ENCODE data around the gene MMS22L. TPM values are rescaled to one million over a fixed set of nuclear protein-coding genes. Genes with fewer than 3 reads are reported as not detected.
"Not testable (repeated sequence)": the region's sequence is repeated elsewhere in the genome, so short reads cannot be mapped to it uniquely, and the experiment has no call there.

MMS22L gene
- total RNA-seq, 1 experiment from 2014 or later = 13.4 TPM

DNA sequence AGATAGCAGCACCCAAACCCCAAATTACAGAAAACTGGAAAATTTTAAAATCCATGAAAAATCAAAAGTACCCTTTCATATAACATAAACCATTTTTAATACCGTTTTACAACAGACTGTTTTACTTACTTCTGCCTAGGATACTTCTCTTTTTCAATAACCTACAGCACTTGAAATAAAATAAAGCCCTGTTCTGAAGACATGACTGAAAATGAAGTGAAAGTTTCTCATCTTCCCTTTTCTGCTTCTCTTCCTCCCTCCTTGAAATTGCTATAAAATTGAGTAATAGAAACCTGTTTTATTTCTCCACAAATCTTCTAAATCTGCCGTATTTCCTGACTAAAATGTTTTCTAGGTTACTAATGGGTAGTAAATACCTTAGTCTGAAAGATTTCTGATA lies 20.3 kb downstream of the MMS22L start:
- no peak for DNase-seq (ENCODE audit: extremely low read depth, low read depth)

DNA sequence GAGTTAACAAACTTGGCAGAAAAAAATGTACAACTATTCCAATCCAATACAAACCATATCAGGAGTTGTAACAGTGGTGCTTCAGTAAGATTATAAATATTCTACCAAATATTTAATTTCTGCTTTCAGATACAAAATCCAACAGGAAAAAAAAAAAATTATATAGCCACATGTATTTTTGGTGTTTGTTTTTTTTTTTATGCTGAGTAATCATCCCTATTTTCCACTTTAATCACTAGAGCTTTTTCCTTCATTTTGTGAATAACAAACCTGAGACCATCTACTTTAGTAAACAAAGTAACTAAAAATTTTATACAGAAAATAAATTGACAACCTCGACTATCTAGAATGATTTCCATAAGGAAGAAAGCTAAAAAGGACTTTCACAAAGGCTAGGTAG lies 36.2 kb downstream of the MMS22L start:
- DNase-seq (ENCODE audit: extremely low read depth, low read depth) = no peak

DNA sequence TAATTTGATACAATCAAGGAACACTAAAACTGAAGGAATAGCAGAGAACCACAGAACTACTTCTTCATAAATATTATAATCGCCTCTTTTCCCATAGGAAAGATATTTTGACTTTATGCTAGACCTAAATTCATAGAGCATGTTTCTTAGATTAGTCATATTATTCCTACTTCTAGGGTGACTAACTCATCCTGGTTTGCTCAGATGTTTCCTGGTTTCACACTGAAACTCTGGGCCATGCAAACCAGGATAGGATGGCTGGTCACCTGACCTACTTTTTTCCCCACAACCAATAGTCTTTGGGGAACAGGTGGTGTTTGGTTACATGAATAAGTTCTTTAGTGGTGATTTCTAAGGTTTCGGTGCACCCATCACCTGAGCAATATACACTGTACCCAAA lies 42.8 kb downstream of the MMS22L start:
- no peak for DNase-seq (ENCODE audit: extremely low read depth, low read depth)

GRCh38 chr6:97231911-97232310 lies 51.1 kb downstream of the MMS22L start:
- DNase-seq (ENCODE audit: extremely low read depth, low read depth) = no peak

DNA sequence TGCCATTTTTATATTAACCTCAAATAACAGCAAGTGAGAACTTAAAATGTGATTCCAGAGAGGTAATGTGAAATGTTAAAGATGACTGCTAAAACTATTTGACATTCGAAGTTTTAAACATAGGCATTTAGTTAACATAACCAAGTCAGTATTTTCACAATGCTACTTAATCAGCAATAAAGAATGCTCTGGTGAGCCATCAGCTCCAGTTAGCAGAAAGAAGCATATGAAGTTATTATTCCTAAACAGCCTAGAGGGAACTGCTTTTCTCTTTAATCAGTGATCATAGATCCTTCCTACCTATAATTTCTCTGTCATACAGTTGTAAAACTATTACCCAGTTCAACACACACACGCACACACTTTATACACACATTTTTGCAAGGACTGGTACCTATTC lies 60.1 kb downstream of the MMS22L start:
- DNase-seq (ENCODE audit: extremely low read depth, low read depth) = no peak

- no peak for DNase-seq (ENCODE audit: extremely low read depth, low read depth)
Measured at GRCh38 chr6:97218912-97219311, 64.1 kb downstream of the MMS22L start.

- peak; percentile 12 for DNase-seq (ENCODE audit: extremely low read depth, low read depth)
Measured at GRCh38 chr6:97215157-97215769, 67.8 kb downstream of the MMS22L start.

GRCh38 chr6:97214671-97215070 lies 68.3 kb downstream of the MMS22L start:
- no peak for DNase-seq (ENCODE audit: extremely low read depth, low read depth)

GRCh38 chr6:97207383-97207782 lies 75.6 kb downstream of the MMS22L start:
- no peak for DNase-seq (ENCODE audit: extremely low read depth, low read depth)

DNA sequence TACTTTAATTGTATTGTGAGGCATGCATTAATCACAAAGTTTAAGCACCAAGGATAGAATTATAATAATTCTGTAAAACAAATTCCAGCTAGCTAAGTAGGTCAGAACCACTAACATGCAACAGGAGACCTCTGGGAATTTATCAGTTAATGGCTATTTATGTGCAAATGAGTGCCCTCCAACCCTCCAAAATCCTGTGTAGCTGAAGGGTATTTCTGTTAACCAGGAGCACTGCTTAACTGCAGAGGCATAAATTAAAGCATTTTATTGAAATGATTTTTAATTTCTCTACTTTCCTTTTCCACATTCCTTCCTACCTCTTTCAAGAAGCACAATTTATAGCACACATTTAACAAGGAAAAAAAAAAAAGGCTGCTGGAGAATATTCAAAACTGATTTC lies 77.0 kb downstream of the MMS22L start:
- DNase-seq (ENCODE audit: extremely low read depth, low read depth) = no peak

DNA sequence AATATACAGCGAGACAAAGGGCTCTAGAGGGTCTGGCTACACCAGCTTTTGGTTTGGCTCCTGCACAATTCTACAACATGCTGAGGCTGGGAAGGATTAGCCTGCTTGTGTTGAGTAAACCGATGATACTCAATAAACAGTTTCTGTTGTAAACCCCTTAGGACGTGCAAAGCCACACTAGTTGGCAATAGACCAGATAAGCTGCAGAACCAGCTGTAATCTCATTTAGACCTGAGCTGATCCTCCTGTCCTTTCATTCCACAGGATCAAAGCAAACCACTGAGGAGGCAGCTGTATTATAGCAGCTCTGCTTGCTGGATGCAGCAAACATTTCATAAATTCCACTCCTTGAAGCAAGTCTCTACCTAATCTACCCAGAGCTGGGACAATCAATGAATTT lies 79.7 kb downstream of the MMS22L start:
- DNase-seq (ENCODE audit: extremely low read depth, low read depth) = no peak

- no peak for DNase-seq (ENCODE audit: extremely low read depth, low read depth)
Measured at GRCh38 chr6:97198046-97198565, 84.9 kb downstream of the MMS22L start.

DNA sequence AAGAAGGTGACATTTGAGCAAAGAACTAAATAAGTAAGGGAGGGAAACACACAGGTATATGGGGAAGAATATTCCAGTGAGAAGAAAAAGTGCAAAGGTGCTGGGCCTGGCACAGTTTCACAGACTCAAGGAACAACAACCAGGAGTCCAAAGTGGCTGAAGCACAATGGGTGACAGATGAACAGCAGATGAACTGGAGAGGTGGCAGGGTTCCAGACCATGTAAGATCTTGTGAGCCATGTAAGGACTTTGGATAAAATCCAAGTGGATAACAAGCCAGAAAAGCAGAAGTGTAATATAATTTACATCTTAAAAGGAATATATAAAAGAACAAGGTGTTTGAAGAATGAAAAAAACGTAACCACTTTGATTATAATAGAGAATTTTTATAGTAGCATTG lies 87.9 kb downstream of the MMS22L start:
- no peak for DNase-seq (ENCODE audit: extremely low read depth, low read depth)

GRCh38 chr6:97189767-97190166 lies 93.2 kb downstream of the MMS22L start:
- DNase-seq (ENCODE audit: extremely low read depth, low read depth) = no peak

DNA sequence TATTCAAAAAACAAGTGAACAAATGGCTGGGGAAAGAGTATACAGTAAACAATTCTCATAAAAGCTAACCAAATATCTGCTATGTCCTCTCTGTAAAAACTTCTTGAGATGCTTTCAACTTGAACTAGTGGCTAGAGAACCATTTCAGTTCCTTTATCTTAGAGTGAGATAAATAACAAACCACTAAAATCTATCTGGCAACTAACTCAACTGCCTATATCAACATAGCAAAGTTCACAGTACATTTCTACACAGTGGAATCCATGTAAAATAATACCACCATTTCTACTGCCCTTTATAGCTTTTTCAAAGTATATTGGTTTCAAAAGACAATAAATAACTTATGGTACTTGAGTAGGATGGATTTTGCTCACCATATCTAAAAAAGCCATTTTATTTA lies 95.1 kb downstream of the MMS22L start:
- DNase-seq (ENCODE audit: extremely low read depth, low read depth) = no peak

- DNase-seq (ENCODE audit: extremely low read depth, low read depth) = peak; percentile 69
Measured at GRCh38 chr6:97186416-97186999, 96.5 kb downstream of the MMS22L start.

DNA sequence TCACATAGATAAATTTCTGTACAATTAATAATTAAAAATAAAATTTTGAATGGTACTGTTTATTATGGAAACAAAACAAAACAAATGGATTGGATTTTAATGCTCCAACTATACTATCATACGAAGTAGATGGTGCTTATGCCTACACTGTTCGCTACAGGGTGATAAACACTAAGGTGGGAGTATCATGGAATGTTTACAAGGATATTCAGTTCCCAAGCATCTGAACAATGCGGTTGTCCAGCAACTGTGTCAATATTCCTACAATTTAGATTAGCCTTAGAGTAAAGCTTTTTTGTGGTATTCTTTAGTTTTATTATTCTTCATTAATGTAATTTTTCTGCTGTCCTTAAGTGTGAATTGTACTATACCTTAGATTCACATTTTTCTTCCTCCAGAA lies 105.1 kb downstream of the MMS22L start:
- no peak for DNase-seq (ENCODE audit: extremely low read depth, low read depth)

GRCh38 chr6:97176468-97176867 lies 106.5 kb downstream of the MMS22L start:
- no peak for DNase-seq (ENCODE audit: extremely low read depth, low read depth)

GRCh38 chr6:97175806-97176205 lies 107.2 kb downstream of the MMS22L start:
- no peak for DNase-seq (ENCODE audit: extremely low read depth, low read depth)

DNA sequence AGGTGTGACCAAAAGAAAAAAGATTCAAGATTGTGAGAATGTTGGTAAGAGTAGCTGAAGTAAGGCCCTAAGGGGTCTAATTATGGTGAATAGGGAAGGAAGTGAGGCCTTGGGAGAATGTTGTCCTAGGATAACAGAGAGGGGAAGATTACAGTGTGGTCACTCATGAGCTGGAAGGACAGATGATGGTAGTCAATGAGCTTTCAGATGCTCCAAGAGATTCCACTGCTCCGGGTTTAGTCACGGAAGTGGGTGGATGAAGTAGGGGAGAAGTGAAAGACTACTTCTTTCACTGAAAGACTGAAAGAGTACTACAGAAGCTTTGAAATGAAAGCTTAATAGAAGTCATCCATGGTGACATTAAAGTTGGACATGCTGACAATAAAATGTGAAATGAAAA lies 108.5 kb downstream of the MMS22L start:
- DNase-seq (ENCODE audit: extremely low read depth, low read depth) = no peak

GRCh38 chr6:97160280-97160679 lies 122.7 kb downstream of the MMS22L start:
- no peak for DNase-seq (ENCODE audit: extremely low read depth, low read depth)

DNA sequence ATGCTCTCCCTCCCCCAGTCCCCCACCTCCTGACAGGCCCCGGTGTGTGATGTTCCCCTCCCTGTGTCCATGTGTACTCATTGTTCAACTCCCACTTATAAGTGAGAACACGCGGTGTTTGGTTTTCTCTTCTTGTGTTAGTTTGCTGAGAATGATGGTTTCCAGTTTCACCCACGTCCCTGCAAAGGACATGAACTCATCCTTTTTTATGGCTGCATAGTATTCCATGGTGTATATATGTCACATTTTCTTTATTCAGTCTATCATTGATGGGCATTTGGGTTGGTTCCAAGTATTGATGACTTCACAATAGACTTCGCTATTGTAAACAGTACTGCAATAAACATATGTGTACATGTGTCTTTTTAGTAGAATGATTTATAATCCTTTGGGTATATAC lies 127.6 kb downstream of the MMS22L start:
- not testable (repeated sequence) for DNase-seq (ENCODE audit: extremely low read depth, low read depth)

GRCh38 chr6:97154015-97154414 lies 129.0 kb downstream of the MMS22L start:
- no peak for DNase-seq (ENCODE audit: extremely low read depth, low read depth)

Measured in NCI-H460 (cell line).